ENCODE data around the gene PPM1F.
A peak's percentile ranks its signal among the peaks of the same experiment; 100 is the strongest.
"Not testable (repeated sequence)": the region's sequence is repeated elsewhere in the genome, so short reads cannot be mapped to it uniquely, and the experiment has no call there.

Gene PPM1F

DNA sequence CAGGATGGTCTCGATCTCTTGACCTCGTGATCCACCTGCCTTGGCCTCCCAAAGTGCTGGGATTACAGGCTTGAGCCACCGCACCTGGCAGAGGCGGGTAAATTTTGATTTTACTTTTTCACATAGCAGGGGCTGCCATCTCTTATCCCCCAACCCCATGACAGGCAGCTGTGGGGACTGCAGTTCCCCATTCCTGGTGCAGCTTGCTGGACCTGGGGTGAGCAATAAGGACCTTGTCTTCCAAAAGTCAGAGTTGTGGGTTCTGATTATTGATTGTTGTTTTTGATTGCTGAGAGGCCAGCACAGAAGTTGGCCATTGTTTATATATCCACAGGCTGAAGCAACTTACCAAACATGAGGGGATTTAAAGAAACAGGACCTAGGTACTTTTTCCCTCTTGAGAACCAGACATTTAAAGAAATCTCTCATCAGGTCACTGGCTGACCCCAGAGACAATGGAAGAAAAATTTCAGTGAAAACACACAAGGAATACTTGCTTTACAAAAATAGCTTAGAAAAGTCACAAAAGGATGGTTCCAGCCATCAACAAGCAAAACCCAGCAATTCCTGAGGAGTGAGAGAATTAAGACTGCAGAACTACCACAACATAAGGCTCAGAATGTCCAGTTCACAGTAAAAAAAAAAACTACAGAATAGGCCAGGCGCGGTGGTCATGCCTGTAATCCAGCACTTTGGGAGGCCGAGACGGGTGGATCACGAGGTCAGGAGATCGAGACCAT lies 63.2 kb downstream of the PPM1F start:
- no peak for DNase-seq (ENCODE audit: low read depth in 2 of 2)

DNA sequence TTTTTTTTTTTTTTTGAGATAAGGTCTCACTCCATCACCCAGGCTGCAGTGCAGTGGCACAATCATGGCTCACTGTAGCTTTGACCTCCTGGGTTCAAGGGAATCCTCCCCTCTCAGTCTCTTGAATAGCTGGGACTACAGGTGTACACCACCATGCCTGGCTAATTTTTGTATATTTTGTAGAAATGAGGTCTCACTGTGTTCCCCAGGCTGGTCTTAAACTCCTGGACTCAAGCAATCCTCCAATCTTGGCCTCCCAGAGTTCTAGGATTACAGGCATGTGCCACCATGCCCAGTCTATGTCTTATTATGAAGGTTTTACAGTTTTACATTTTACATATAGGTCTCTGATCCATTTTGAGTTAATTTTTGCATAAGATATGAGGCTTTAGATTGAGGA lies 64.8 kb downstream of the PPM1F start:
- no peak for DNase-seq (ENCODE audit: low read depth in 2 of 2)

DNA sequence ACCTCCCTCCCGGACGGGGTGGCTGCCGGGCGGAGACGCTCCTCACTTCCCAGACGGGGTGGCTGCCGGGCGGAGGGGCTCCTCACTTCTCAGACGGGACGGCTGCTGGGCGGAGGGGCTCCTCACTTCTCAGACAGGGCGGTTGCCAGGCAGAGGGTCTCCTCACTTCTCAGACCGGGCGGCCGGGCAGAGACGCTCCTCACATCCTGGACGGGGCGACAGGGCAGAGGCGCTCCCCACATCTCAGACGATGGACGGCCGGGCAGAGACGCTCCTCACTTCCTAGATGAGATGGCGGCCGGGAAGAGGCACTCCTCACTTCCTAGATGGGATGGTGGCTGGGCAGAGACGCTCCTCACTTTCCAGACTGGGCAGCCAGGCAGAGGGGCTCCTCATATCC lies 68.7 kb downstream of the PPM1F start:
- not testable (repeated sequence) for DNase-seq (ENCODE audit: low read depth in 2 of 2)

DNA sequence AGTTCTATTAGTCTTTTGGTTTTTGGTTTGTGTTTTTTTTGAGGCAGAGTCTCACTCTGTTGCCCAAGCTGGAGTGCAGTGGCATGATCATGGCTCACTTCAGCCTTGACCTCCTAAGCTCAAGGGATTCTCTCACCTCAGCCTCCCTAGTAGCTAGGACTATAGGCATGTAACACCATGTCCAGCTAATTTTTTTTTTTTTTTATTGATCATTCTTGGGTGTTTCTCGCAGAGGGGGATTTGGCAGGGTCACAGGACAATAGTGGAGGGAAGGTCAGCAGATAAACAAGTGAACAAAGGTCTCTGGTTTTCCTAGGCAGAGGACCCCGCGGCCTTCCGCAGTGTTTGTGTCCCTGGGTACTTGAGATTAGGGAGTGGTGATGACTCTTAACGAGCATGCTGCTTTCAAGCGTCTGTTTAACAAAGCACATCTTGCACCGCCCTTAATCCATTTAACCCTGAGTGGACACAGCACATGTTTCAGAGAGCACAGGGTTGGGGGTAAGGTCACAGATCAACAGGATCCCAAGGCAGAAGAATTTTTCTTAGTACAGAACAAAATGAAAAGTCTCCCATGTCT lies 69.8 kb downstream of the PPM1F start:
- DNase-seq (ENCODE audit: low read depth in 2 of 2): not testable (repeated sequence)

DNA sequence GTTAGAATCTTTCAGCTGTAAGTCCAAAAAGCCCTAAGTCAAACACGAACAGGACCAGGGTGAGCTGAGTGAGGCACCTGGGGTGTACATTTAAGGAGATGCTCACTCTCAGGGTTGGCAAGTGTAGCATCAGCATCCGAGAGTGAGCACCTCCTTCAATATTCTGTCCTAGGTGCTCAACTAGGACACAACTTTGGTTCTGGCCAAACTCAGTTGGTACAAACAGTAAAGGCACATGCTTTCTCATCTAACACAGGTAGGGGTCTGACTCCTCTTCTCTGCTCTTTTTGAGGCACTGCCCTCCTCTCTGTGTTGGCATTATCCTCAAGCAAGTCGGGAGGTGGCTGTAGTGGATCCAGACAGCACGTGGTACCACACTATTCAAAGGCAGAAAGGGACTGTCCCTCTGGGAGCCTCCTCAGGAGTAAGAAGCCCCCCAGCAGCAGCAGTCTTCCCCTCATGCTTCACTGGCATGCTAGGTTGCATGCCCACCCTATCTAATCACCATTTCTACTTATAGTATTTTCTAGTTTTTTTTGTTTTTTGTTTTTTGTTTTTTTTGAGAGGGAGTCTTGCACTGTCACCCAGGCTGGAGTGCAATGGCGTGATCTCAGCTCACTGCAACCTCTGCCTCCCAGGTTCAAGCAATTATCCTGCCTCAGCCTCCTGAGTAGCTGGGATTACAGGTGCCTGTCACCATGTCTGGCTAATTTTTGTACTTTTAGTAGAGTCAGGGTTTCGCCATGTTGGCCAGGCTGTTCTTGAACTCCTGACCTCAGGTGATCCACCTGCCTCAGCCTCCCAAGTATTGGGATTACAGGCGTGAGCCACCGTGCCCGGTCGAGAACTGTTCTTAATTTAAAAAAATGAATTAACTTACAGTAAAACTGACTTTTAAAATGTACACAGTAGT lies 70.6 kb downstream of the PPM1F start:
- no peak for DNase-seq (ENCODE audit: low read depth in 2 of 2)

DNA sequence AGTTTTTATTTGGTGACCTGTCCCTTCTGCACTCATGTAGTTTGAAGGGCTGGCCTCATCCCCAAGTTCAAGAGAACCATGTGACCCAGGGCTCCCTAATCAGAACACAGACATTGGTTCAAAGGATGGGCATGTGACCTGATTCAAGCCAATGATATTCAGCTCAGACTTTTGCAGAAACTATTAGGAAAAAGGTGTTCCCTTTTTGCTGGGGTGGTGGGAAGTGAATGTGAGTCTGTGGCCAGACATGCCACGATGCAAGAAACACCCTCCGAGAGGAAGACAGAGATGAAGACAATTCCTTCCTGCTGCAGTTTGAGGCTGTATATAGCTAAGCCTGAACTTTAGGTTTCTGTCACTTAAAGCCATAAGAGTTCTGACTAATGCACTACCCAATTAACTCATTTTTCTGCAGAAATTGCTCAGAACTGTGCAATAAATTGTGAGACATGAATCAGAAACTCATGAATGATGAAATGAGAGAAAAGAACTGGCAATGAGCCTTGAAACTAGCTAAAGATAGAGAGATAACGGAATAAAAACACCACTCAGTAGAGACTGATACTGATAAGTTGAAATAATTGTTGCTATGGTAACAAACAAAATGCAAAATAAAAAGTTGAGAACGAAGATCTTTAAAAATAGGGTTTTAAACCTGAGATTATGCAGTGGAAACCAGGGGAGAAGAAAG lies 76.0 kb downstream of the PPM1F start:
- DNase-seq (ENCODE audit: low read depth in 2 of 2): peak in 1 of 2 donors; percentile 38

DNA sequence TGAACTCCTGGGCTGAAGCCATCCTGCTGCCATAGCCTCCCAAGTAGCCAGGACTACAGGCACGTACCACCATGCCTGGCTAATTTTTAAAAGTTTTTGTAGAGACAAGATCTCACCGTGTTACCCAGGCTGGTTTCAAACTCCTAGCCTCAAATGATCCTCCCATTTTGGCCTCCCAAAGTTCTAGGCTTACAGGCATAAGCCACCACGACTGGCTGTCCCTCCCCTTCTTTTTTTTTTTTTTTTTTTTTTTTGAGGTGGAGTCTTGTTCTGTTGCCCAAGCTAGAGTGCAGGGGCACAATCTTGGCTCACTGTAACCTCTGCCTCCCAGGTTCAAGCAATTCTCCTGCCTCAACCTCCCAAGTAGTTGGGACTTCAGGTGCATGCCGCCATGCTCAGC lies 77.7 kb downstream of the PPM1F start:
- DNase-seq (ENCODE audit: low read depth in 2 of 2): not testable (repeated sequence)

DNA sequence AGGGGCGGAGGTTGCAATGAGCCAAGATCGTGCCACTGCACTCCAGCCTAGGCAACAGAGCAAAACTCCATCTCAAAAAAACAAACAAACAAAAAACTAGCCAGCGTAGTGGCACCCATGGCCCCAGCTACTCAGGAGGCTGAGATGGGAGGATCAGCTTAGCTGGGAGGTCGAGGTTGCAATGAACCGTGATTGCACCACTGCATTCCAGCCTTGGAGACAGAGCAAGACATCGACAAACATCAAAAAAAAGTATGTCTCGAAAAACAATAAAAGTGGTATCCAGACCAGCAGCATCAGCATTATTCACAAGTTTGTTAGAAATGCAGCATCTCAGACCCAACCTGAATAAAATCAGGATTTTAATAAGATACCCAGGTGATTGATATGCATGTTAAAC lies 79.0 kb downstream of the PPM1F start:
- no peak for DNase-seq (ENCODE audit: low read depth in 2 of 2)

DNA sequence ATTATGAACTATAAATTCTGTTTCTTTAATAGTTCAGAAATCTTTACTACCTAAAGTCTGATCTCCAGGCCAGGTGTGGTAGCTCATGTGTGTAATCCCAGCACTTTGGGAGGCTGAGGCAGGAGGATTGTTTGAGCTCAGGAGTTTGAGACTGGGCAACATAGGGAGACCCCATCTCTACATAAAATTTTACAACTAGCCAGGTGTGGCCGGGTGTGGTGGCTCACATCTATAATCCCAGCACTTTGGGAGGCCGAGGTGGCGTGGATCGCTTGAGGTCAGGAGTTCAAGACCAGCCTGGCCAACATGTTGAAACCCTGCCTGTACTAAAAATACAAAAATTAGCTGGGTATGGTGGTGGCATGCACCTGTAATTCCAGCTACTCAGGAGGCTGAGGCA lies 79.9 kb downstream of the PPM1F start:
- DNase-seq (ENCODE audit: low read depth in 2 of 2): not testable (repeated sequence)

All from stimulated activated CD8-positive, alpha-beta memory T cell treated with anti-CD3 and anti-CD28 coated beads, Interleukin-15, amount 100 ng/mL, for 48 hours (primary cell).